Activated CD8-positive, alpha-beta memory T cell treated with anti-CD3 and anti-CD28 coated beads, Interleukin-2, amount 50 U/mL, for 48 hours (primary cell): Measurements from ENCODE around the gene TNFRSF8.
A peak's percentile ranks its signal among the peaks of the same experiment; 100 is the strongest.

Experiments used
- DNase-seq: peaks from one replicate; pipeline ENCODE4 v3.0.0-alpha.2; 2020

Gene TNFRSF8

GRCh38 chr1:12144236-12144635 lies 81.1 kb downstream of the TNFRSF8 start:
- no peak for DNase-seq

GRCh38 chr1:12144969-12145368 lies 81.9 kb downstream of the TNFRSF8 start:
- DNase-seq, result no peak

- no peak for DNase-seq
Measured at GRCh38 chr1:12145616-12146342, 82.7 kb downstream of the TNFRSF8 start.

- no peak for DNase-seq
Measured at GRCh38 chr1:12146343-12147112, 83.4 kb downstream of the TNFRSF8 start.

GRCh38 chr1:12147201-12147701 lies 84.1 kb downstream of the TNFRSF8 start:
- no peak for DNase-seq

- no peak for DNase-seq
Measured at GRCh38 chr1:12148160-12148957, 85.3 kb downstream of the TNFRSF8 start.

- DNase-seq, result no peak
Measured at GRCh38 chr1:12148958-12149790, 86.1 kb downstream of the TNFRSF8 start.

GRCh38 chr1:12149791-12150175 lies 86.7 kb downstream of the TNFRSF8 start:
- DNase-seq, result no peak

GRCh38 chr1:12150456-12151200 lies 87.5 kb downstream of the TNFRSF8 start:
- DNase-seq, result no peak

GRCh38 chr1:12151465-12151864 lies 88.4 kb downstream of the TNFRSF8 start:
- DNase-seq, result no peak

GRCh38 chr1:12152113-12152891 lies 89.2 kb downstream of the TNFRSF8 start:
- DNase-seq, result no peak

GRCh38 chr1:12153181-12153785 lies 90.2 kb downstream of the TNFRSF8 start:
- DNase-seq, result no peak

- DNase-seq, result no peak
Measured at GRCh38 chr1:12155328-12155727, 92.2 kb downstream of the TNFRSF8 start.

- DNase-seq, result no peak
Measured at GRCh38 chr1:12157366-12158231, 94.5 kb downstream of the TNFRSF8 start.

- no peak for DNase-seq
Measured at GRCh38 chr1:12158357-12159092, 95.4 kb downstream of the TNFRSF8 start.

- DNase-seq, result no peak
Measured at GRCh38 chr1:12159816-12160215, 96.7 kb downstream of the TNFRSF8 start.

- DNase-seq, result no peak
Measured at GRCh38 chr1:12161324-12161661, 98.2 kb downstream of the TNFRSF8 start.

- DNase-seq, result peak; percentile 84
Measured at GRCh38 chr1:12161662-12162458, 98.8 kb downstream of the TNFRSF8 start.
